IPS-NIHi7 (cell line): ENCODE results near the gene DSCAM.
"Not testable (repeated sequence)": the region's sequence is repeated elsewhere in the genome, so short reads cannot be mapped to it uniquely, and the experiment has no call there.

Source experiments
- DNase-seq: peaks from one replicate; pipeline ENCODE4 v3.0.0; 2012; ENCODE audit warnings: mixed read lengths; ENCODE audit errors: extremely low spot score

Gene DSCAM

DNA sequence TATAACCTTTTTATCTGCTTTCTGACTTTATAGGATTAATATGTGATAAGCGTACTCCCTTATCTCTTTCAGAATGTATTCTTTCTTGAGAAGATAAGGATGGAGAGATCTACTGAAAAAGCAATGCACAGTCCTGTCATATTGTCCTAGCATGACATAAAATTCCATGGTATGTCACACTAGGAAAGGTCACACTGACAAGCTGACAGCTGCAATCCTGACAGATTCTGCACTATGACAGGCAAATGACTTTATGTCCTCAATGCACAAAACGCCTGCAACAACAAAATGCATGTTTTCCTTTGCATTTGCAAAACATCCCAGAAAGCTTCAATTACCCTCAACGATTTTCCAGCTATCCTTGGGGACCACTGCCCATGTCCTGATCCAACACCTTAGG is 393.8 kb downstream of the DSCAM start:
- no peak for DNase-seq

DNA sequence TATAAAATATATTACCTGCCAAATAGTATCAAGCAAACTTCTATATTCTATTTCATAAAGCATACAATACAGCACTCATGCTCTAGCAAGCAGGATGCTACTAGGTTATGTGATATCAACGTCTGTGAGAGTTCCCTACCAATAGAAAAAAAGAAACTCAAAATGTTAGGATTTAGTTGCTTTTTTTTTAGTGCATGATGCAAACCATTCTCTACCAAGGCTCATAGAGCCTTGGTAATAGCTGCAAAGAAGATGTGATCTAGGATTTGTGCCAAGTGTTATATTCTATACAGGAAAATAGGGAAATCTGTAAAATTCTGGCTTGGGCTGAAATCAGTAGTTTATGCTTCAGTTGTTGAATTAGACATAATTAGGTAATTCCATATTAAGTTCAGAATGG is 394.4 kb downstream of the DSCAM start:
- DNase-seq: no peak

DNA sequence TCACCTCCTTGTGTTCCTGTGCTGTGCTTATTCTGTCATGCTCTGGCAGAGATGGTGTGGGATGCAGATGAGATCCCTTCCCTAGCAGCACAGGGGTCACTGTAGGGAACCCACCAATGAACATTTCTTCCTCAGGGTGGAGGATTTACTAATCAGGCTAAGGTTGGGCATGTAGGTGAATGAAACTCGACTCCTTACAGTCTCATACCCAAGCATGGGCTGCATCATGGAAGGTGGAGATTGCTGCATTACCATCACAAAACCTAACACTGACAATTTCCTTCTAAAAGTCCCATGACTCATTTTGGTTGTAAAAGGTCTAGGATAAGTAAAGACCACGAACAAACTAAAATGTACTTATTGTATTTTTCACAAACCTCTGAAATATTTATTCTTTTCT is 399.9 kb downstream of the DSCAM start:
- no peak for DNase-seq

DNA sequence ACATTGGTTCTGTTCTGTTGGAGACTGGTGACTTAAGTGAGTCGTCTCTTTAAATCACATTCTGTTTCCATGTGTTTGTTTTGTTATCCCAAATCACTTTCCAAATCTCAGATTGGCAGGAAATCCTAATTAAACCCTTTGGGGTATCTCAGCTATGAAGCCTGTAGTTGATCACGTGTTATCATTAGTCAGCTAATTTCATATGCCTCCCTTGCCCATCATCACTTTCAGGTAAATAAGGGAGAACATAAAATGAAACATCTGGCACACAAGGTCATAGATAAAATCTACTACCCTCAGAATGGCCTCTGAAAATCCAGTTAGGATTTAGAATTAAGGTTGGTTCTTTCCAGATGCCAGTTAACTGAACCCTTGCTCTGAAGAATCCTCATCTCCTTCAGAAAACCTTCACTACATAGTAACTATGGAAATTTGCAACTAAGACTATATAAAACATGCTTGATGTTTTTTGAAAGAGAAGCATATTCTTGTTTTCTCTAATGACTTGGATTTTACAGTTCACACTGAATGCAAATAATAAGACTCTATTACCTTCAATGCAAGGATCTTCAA is 401.5 kb downstream of the DSCAM start:
- no peak for DNase-seq

GRCh38 chr21:40439581-40439980 is 407.4 kb downstream of the DSCAM start:
- DNase-seq: not testable (repeated sequence)

DNA sequence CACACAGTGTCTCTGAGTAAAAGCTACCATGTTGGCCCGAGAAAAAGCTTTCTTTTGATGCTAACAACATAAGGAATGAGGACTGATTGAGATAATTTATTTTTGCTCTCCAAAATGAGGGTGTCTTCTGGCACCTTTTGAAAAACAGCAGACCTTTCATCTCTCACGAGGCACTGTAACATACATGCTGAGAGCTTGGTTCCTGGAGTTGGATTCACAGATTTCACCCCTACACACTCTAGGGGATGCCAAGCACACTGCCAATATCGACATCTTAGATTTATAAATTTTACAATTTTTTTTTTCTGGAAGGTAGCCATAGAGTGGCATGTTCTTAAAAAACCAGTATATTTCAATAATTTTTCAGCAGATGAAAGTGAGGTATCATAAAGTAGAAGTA is 408.3 kb downstream of the DSCAM start:
- DNase-seq: no peak

DNA sequence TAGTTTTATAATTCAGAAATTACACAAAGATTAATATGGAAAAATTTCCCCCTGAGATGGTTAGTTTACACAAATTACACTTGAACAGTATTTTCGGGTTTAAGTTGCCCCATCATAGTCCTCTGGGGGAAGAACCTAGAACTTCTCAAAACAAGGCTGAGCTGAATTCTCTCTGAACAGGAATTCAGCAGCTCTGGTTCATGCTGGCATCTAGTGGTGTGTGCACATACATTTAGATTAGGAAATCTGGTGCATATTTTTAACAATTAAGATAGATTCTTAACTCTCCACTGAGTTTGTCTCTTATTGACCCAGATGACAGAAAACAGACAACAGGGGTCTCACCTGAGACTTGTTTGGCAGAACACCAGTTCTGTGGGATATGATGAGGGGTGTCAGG is 410.7 kb downstream of the DSCAM start:
- no peak for DNase-seq

GRCh38 chr21:40433538-40433937 is 413.4 kb downstream of the DSCAM start:
- DNase-seq: no peak

- DNase-seq: no peak
Observed at GRCh38 chr21:40425981-40426380, 421.0 kb downstream of the DSCAM start.

- no peak for DNase-seq
Observed at GRCh38 chr21:40422896-40423635, 423.9 kb downstream of the DSCAM start.

DNA sequence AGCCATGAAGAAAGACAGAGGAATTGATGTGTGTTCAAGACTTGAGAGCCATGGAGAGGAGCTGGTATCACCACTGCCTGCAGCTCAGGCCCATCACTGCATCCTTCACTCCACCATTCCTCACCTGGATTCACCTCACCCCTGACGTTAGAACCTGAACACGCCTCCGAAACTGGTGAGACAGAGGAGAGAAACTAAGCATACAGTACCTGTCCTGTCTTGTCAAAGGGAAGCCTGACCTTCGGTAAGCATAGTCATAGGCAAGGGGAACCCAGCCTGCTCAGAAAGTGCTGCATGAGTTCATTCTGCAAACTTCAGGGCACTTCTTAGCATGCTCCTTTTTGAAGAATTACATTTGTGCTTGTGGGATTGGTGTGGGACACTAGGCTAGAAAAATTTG is 425.8 kb downstream of the DSCAM start:
- no peak for DNase-seq

DNA sequence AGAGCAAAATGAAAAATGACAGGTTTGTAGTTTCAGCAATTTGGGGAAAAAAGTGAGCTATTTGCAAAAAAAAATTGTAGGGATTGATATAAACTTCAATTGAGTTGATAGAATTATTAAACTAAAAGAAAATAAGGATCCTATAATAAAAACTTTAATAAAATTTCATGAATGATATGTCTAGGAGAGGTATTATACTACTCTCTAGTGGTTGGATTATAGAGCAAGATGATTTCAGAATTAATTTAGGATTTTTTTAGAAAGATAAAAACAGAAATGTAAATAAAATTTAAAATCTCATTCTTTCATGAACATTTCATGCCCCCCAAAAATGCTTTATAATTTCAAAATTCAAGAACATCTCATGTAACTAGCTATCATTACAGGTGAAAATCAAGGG is 430.4 kb downstream of the DSCAM start:
- DNase-seq: no peak

DNA sequence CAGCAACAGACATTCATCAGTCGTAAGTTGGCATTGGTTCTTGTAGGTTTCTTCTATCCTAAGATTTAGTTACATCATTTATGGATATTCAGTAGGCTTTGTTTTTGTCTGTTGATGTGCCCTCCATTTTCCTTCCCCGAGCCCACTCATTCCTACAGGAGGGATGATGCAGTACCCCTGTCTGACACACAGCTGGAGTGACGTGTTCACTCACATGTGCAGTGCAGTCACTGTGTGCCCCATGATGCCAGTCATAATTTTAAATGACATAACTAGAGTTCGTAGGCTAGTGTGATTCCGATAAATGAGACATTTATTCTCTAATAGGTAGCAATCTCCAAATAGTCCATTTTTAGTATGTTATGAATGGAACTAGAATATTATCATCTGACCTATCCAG is 438.4 kb downstream of the DSCAM start:
- DNase-seq: no peak

DNA sequence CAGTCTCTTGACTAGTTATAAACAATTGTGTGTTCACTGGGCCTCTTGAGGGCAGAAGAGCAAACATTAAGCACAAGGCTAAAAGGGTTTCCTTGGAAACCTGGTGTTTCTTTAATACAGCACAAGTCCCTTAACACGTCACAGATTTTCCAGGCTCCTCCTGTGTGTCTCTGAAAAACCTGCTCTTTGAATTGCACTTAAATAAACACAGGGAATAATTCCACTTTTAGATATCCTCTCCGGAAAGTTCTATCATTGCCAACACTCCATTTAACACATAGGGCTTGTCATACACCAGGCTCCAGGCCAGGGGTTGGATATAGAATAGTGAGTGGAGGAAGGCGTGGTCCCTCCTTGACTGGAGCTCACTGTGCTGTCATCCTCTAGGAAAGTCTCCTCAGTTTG is 442.6 kb downstream of the DSCAM start:
- DNase-seq: no peak

DNA sequence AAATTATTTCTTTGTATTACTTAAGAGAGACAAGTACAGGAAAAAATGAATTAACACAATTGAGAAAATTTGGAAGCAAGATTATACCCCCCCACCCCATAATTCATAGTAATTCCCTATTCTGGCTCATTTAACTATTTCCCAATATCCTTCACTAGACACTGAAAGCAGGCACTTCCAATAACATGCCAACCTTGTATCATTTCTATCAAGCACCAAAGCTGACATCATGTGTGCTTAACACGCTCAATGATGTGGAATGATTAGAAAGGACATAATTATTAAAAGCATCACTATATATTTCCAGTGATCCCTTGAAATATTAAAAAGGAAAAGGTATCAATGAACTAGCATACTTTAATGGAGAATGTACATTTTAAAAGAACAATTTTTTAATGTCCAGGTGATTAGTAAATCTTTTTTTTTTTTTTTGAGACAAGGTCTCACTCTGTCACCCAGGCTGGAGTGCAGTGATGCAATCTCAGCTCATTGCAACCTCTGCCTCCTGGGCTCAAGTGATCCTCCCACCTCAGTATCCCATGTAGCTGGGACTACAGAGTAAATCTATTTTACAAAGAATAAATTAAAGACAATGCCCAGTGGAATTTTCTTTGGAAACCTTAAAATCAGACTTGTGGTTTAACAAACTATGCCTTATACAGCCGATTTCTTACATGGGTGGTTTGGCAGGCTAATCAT is 443.9 kb downstream of the DSCAM start:
- DNase-seq: no peak

DNA sequence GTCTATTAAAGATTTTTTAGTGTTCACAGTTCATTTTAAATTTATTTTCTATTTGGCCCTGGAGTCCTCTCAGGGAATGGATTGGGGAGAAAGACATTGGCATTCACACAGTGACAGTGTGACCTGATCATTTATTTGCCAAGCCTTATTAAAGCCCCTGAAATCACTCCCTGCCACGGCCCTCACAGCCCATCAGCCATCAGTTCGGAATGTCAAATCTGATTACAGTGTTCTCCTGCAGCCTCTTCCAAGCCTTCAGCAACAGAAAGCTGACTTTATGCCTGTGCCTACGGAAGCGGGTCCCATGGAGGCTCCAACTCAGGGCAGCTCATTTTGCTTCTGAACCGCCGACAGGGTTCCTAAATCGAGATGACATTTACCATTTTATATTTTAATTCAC is 451.2 kb downstream of the DSCAM start:
- DNase-seq: no peak

- no peak for DNase-seq
Observed at GRCh38 chr21:40393066-40393465, 453.9 kb downstream of the DSCAM start.

DNA sequence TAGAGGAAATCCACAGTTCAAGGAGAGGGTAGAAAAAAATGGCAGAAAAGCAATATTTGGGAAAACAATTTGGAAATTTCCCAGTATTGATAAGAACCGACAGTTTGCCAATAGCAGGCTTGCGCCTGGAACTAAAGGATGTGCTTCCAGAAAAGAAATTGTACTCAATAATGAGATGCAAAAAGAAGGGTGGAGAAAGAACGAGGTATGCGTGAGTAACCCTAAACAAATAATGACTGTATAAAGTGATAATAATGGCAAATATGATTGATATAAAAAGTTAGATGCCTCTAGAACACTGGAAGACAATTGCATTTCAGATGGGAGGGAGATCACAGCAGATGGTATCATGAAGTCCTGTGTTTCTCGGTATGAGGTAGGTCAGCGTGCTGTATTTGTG is 458.9 kb downstream of the DSCAM start:
- DNase-seq: no peak

GRCh38 chr21:40386981-40387747 is 459.8 kb downstream of the DSCAM start:
- DNase-seq: no peak

- peak; percentile 85 for DNase-seq
Observed at GRCh38 chr21:40386294-40386911, 460.6 kb downstream of the DSCAM start.

GRCh38 chr21:40385883-40386282 is 461.1 kb downstream of the DSCAM start:
- no peak for DNase-seq

GRCh38 chr21:40383951-40384350 is 463.0 kb downstream of the DSCAM start:
- DNase-seq: no peak
